GM12874 (cell line): Measurements from ENCODE around the gene DDX24.

Source experiments
- CTCF ChIP-seq: IDR thresholded peaks from 2 replicates; pipeline ENCODE4 v1.5.1; 2011; ENCODE audit warnings: low read depth, mild to moderate bottlenecking, control low read depth, low read length, moderate library complexity; ENCODE audit not compliant: insufficient read depth

Gene DDX24

DNA sequence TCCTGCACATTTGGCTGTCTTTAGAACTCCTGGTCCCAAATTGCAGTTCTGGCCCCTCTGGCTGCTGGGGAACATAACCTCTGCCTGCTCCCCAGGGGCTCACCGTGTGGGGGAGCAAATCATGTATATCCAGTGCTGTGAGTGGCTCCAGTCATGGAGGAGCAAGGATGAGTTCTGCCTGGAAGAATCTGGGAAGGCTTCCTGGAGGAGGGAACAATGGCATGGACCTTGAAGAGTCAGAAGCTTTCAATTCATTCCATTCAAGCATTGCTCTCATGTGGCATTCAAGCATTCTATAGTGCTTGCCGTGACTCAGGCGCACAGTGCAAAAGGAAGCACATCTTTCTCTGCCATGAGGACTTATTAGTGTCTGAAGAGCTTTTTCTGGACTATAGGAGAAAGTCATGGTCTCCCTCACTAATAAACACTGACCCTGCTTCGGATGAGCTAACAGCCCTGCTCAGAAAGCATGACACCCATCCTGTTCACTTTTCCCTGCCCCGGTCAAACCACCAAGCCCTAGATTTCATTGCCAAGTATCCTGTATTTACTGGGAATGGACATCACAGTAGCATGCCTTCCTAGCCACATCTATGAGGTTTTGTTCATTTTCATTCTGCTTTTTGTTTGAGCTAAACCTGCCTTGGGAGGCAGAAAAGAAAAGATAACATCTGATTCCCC, 33.0 kb upstream of the DDX24 start:
- no peak for TF ChIP-seq CTCF

GRCh38 chr14:94113490-94113889, 32.5 kb upstream of the DDX24 start:
- TF ChIP-seq CTCF: no peak

DNA sequence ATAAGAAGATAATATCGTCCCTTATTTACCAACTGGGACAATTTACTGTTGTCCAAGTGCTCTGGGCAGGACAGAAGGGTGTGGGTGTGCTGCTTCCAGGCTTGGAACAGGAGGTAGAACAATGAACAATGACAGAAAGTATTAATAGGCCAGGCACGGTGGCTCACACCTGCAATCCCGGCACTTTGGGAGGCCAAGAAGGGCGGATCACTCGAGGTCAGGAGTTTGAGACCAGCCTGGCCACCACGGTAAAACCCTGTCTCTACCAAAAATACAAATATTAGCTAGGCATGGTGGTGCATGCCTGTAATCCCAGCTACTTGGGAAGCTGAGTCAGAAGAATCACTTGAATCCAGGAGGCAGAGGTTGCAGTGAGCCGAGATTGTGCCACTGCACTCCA, 32.1 kb upstream of the DDX24 start:
- TF ChIP-seq CTCF: no peak

DNA sequence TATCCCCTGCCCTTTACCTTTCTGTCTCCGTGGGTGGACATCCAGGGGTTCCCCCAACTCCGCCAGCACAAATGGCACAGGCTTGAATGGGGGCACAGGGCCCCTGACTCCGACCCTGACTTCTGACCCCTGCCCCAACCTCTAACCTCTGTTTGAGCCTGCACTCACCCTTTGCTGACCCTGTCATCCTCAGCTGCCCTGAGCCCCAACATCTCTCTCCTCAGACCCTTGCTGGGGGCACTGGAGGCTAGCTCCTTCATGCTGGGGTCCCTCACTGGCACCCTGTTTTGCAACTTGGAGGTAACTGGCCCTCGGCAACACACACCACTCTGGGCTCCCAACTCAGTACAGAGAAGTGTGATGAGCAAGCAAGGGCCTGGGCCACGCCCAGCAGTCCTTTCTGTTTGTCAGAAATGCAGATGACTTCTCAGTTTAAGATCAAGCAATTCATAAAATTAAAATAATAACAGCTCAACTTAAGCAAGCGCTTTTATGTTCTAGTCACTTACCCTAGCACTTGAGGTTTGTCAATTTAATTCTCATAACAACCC, 31.6 kb upstream of the DDX24 start:
- TF ChIP-seq CTCF: no peak

- no peak for TF ChIP-seq CTCF
These were observed 30.5 kb upstream of the DDX24 start for GRCh38 chr14:94111276-94112095.

DNA sequence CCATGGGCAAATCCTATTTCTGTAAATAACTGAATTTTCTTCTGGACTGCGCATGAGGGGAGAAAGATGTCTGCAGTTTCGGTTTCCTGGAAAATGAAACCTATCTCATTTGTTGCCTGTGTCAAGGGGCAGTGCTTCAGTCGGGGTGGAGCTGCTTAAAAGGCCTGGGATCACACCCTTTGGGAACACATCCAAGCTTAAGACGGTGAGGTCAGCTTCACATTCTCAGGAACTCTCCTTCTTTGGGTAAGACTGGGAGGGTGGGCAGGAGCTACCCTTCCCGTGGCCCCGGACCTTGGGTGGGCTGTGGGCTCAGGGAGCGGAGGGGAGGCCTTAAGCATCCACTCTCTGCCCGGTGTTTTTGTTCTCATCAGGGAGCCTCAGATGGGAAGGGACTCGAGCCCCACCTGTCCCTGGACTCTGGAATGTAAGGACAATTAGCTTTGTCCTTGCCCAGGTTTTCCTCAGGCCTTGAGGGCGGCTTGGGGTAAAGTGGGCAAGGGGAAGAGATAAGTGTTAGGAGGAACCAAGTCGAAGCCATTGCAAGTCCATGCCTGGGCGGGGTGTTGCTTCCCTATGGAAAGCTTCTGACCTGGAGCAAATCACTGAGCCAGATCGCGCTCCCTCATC, 29.7 kb upstream of the DDX24 start, which contains the start of gene IFI27:
Gene IFI27 (plus strand): TSS at position 185 of the 630 bp plus-strand sequence.
- no peak for TF ChIP-seq CTCF

DNA sequence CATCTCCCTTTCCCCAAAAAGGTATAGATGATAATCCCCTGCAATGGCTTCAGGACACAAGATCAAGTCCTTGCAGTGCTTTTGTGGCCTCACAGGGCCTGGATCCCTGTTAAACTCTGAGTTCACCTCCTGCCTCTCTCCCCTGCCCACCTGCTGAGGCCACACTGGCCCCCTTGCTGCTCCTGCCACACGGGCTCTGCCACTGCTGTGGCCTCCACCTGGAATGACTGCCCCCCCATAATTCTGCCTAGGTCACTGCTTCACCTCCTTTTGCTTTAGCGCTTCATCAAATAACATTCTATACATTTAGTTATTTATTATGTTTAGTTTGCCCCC, 28.9 kb upstream of the DDX24 start:
- no peak for TF ChIP-seq CTCF
